Left ventricle myocardium inferior (tissue), 1 donor: ENCODE data around the gene GRB7. TPM values are rescaled to one million over a fixed set of nuclear protein-coding genes. Genes with fewer than 3 reads are reported as not detected.

Experiments
- DNase-seq: peaks from one replicate; pipeline ENCODE4 v3.0.0-alpha.2; 2020
- H3K27ac ChIP-seq: fragments of 200-600 bp; replicated peaks from 2 replicates; pipeline ENCODE4 v1.8.0; 2021
- H3K27me3 ChIP-seq: fragments of 200-600 bp; 2 replicates; pipeline ENCODE4 v1.8.0; 2021; ENCODE audit warnings: low read depth
- H3K36me3 ChIP-seq: fragments of 200-600 bp; 2 replicates; pipeline ENCODE4 v1.8.0; 2021
- H3K4me1 ChIP-seq: fragments of 200-600 bp; 2 replicates; pipeline ENCODE4 v1.8.0; 2021
- H3K4me3 ChIP-seq: fragments of 200-600 bp; 2 replicates; pipeline ENCODE4 v1.8.0; 2021; ENCODE audit warnings: mild to moderate bottlenecking, moderate library complexity
- H3K9me3 ChIP-seq: fragments of 200-600 bp; replicated peaks from 2 replicates; pipeline ENCODE4 v1.8.0; 2021
- intact Hi-C: fragments of 100-400 bp; cut with micrococcal nuclease; formaldehyde crosslinking; loops from one replicate; pipeline ENCODE4 v1.11.0; 2022
- microRNA-seq: library from miRNA; unstranded; fragments of <30 nt; microRNA quantifications from one replicate; pipeline ENCODE4 v1.2.0, GENCODE V29; 2020
- total RNA-seq: library from RNA; stranded (reverse); fragmentation: NEBNext Ultra II Directional; extraction: Animal tissue kit (Norgen Biotek cat#: 25700); gene quantifications from one replicate; pipeline ENCODE4 v1.2.1, GENCODE V29; 2021
- TF ChIP-seq, protein P1 (sequence below): fragments of 200-600 bp; IDR thresholded peaks from 2 replicates; pipeline ENCODE4 v1.8.0; 2021; ENCODE audit warnings: antibody characterized with exemption, mild to moderate bottlenecking, borderline replicate concordance
- donor health status: DM: no; HTN: yes; CAD: no; lungs with severe emphysema.

Gene GRB7
- total RNA-seq, 1 donor from 2014 or later: 1.1 TPM

DNA sequence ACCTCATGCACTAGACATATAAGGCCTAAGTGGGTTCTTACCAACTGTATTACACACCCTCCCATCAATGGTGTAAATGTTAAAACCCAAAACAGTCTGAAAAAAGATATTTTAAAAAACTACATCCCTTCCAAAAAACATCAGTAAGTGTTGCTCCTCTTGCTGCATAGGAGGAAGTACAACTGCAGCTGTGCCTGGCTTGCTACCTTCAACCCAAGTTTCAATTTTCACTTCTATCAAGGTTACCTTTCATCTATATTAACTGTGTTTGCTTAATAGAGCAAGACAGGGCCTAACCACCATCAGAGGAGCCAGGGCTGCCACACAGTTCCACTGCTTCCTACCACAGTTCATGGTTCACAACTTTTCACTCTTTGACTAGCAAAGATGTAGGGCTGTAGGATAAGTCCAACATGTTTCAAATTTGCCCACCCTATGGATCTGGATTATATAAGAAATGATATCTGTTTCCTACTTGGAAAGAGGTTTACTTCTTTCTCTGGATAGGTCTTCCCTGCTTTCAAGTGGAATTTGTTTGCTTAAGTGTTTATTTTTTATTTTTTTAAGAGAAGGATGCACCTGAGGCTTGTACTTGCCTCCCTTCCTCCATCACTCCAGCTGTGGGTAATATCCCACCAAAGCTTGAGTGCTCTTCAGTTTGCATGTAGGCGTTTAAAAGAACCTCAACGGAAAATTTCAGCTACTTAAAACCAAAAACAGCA is 56.7 kb downstream of the GRB7 start:
- intact Hi-C loops: no loop called here
- peaks cover 60% of the 10 kb centered on the region for H3K27me3 ChIP-seq
- TF ChIP-seq, protein P1, sequence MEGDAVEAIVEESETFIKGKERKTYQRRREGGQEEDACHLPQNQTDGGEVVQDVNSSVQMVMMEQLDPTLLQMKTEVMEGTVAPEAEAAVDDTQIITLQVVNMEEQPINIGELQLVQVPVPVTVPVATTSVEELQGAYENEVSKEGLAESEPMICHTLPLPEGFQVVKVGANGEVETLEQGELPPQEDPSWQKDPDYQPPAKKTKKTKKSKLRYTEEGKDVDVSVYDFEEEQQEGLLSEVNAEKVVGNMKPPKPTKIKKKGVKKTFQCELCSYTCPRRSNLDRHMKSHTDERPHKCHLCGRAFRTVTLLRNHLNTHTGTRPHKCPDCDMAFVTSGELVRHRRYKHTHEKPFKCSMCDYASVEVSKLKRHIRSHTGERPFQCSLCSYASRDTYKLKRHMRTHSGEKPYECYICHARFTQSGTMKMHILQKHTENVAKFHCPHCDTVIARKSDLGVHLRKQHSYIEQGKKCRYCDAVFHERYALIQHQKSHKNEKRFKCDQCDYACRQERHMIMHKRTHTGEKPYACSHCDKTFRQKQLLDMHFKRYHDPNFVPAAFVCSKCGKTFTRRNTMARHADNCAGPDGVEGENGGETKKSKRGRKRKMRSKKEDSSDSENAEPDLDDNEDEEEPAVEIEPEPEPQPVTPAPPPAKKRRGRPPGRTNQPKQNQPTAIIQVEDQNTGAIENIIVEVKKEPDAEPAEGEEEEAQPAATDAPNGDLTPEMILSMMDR: no peak
- no peak overlapping the region for H3K4me3 ChIP-seq
- H3K4me1 ChIP-seq: no peaks in the 10 kb centered on the region
- no peak overlapping the region for H3K27ac ChIP-seq
- H3K9me3 ChIP-seq: no peaks in the 10 kb centered on the region
- no peaks in the 10 kb centered on the region for H3K36me3 ChIP-seq
- DNase-seq: no peak

Small RNA genes within 50 kb of the gene (microRNA-seq; reads per million reads assigned to microRNA genes)
- gene MIR4728: not detected

Other genes starting within 250 kb of the GRB7 start
- gene NEUROD2, start 130.0 kb upstream of the GRB7 start, total RNA-seq: not detected
- gene PPP1R1B, start 111.0 kb upstream of the GRB7 start, total RNA-seq: 0.36 TPM
- gene STARD3, start 100.8 kb upstream of the GRB7 start, total RNA-seq: 15.7 TPM
- gene TCAP, start 72.6 kb upstream of the GRB7 start, total RNA-seq: 5,825 TPM
- gene PNMT, start 69.5 kb upstream of the GRB7 start, total RNA-seq: 7.6 TPM
- 10.7 TPM for gene PGAP3, start 49.9 kb upstream of the GRB7 start, total RNA-seq
- gene ERBB2, start 37.9 kb upstream of the GRB7 start, total RNA-seq: 61.0 TPM
- gene MIEN1, start 7.4 kb upstream of the GRB7 start, total RNA-seq: 57.1 TPM
- gene IKZF3, start 126.4 kb downstream of the GRB7 start, total RNA-seq: 0.16 TPM
- not detected for gene ZPBP2, start 130.3 kb downstream of the GRB7 start, total RNA-seq
- gene GSDMB, start 180.7 kb downstream of the GRB7 start, total RNA-seq: 2.8 TPM
- gene ORMDL3, start 189.7 kb downstream of the GRB7 start, total RNA-seq: 44.7 TPM
- gene LRRC3C, start 189.8 kb downstream of the GRB7 start, total RNA-seq: not detected
- gene GSDMA, start 225.1 kb downstream of the GRB7 start, total RNA-seq: 0.66 TPM
- gene PSMD3, start 242.9 kb downstream of the GRB7 start, total RNA-seq: 86.7 TPM